SK-N-SH (cell line): ENCODE measurements around the gene COMMD6. TPM values are rescaled to one million over a fixed set of nuclear protein-coding genes. Genes with fewer than 3 reads are reported as not detected.

ENCODE experiments used
- CTCF ChIA-PET: fragments of 300-600, 350-600 bp; formaldehyde crosslinking; extraction: SDS; loops from one replicate; lab custom pipeline; 2021; lab: Yijun Ruan, JAX
- POLR2A ChIA-PET: fragments of 350-600 bp; sonication (Branson Sonifier 250); formaldehyde crosslinking; extraction: SDS; loops from one replicate; lab custom pipeline; 2020; ENCODE audit warnings: antibody characterized with exemption, inconsistent platforms; lab: Yijun Ruan, JAX
- DNase-seq: peaks from one replicate; pipeline ENCODE4 v3.0.0; 2012
- H2AFZ ChIP-seq: fragments of 200-600 bp; sonication (generic); 2 replicates; pipeline ENCODE4 v1.8.1; 2016; ENCODE audit warnings: antibody characterized with exemption, mild to moderate bottlenecking, low read depth
- H3F3A ChIP-seq: fragments of 200-600 bp; sonication (generic); replicated peaks from 2 replicates; pipeline ENCODE3; 2016; ENCODE audit warnings: antibody characterized with exemption, mild to moderate bottlenecking; ENCODE audit not compliant: insufficient read depth
- H3K27ac ChIP-seq, 2 experiments: fragments of 200-500 bp in 1 of 2; fragments of 200-600 bp in 1 of 2; sonication (Bioruptor generic) in 1 of 2; sonication (generic), shearing (Covaris generic) in 1 of 2; 2 replicates each; pipeline versions ENCODE4 v1.5.1 to v1.6.1; 2014 to 2016; ENCODE audit warnings: low read depth in 2 of 2, inconsistent platforms in 1 of 2, low read length in 1 of 2, mild to moderate bottlenecking in 1 of 2, mixed read lengths in 1 of 2
- H3K27me3 ChIP-seq: fragments of 200-600 bp; sonication (generic), shearing (Covaris generic); 2 replicates; pipeline ENCODE4 v1.6.1; 2016; ENCODE audit warnings: mixed run types; ENCODE audit not compliant: insufficient read depth
- H3K36me3 ChIP-seq, 2 experiments: fragments of 200-500 bp in 1 of 2; fragments of 200-600 bp in 1 of 2; sonication (Bioruptor generic) in 1 of 2; sonication (generic) in 1 of 2; replicated peaks in 1 of 2; 2 replicates each; pipeline versions ENCODE3 to v1.5.1; 2014 to 2016; ENCODE audit warnings: low read length in 1 of 2, mild to moderate bottlenecking in 1 of 2; ENCODE audit not compliant: insufficient read depth in 2 of 2, control insufficient read depth in 1 of 2
- H3K4me1 ChIP-seq, 2 experiments: fragments of 200-500 bp in 1 of 2; fragments of 200-600 bp in 1 of 2; sonication (Bioruptor generic) in 1 of 2; sonication (generic), shearing (Covaris generic) in 1 of 2; 2 replicates each; pipeline versions ENCODE4 v1.5.1 to v1.6.1; 2014 to 2016; ENCODE audit warnings: low read depth in 1 of 2, low read length in 1 of 2, mixed run types in 1 of 2; ENCODE audit not compliant: insufficient read depth in 2 of 2, control insufficient read depth in 1 of 2
- H3K4me2 ChIP-seq: fragments of 200-600 bp; sonication (generic), shearing (Covaris generic); 2 replicates; pipeline ENCODE4 v1.6.1; 2017; ENCODE audit warnings: mixed run types
- H3K4me3 ChIP-seq, 2 experiments: fragments of 200-500 bp in 1 of 2; fragments of 200-600 bp in 1 of 2; sonication (Bioruptor generic) in 1 of 2; sonication (generic), shearing (Covaris generic) in 1 of 2; 2 replicates each; pipeline versions ENCODE4 v1.5.1 to v1.8.1; 2014 to 2016; ENCODE audit warnings: low read depth in 2 of 2, inconsistent platforms in 1 of 2, low read length in 1 of 2, mild to moderate bottlenecking in 1 of 2, mixed read lengths in 1 of 2, moderate library complexity in 1 of 2
- H3K79me2 ChIP-seq: fragments of 200-600 bp; sonication (generic); 2 replicates; pipeline ENCODE4 v1.8.1; 2017; ENCODE audit warnings: mild to moderate bottlenecking; ENCODE audit not compliant: insufficient read depth
- H3K9ac ChIP-seq: fragments of 200-600 bp; sonication (generic); 2 replicates; pipeline ENCODE4 v1.6.1; 2017; ENCODE audit warnings: mixed run types
- H3K9me2 ChIP-seq: fragments of 200-600 bp; sonication (generic); 2 replicates; pipeline ENCODE4 v1.6.1; 2017; ENCODE audit warnings: mixed run types
- H3K9me3 ChIP-seq: fragments of 200-600 bp; sonication (generic); 2 replicates; pipeline ENCODE4 v1.6.1; 2017; ENCODE audit warnings: mixed run types, mild to moderate bottlenecking, moderate library complexity
- H4K20me1 ChIP-seq: fragments of 200-600 bp; sonication (generic); 2 replicates; pipeline ENCODE4 v1.6.1; 2017; ENCODE audit warnings: mild to moderate bottlenecking, mixed run types; ENCODE audit not compliant: insufficient read depth
- EP300 ChIP-seq, 2 experiments: IDR thresholded peaks; 2 replicates each; pipeline versions ENCODE4 v1.4.0 to v1.6.1; 2012; ENCODE audit warnings: borderline replicate concordance in 1 of 2, low read depth in 1 of 2, low read length in 1 of 2
- EZH2phosphoT487 ChIP-seq: fragments of 200-600 bp; sonication (generic); IDR thresholded peaks from 2 replicates; pipeline ENCODE4 v1.6.1; 2017; ENCODE audit warnings: low read depth, mixed run types, mild to moderate bottlenecking, antibody characterized with exemption, moderate library complexity, borderline replicate concordance
- FOSL2 ChIP-seq: IDR thresholded peaks from 2 replicates; pipeline ENCODE4 v1.4.0; 2012; ENCODE audit warnings: low read depth, mild to moderate bottlenecking, moderate library complexity, borderline replicate concordance
- FOXJ3 ChIP-seq: sonication (generic); formaldehyde crosslinking; IDR thresholded peaks from 2 replicates; pipeline ENCODE4 v1.5.1; 2020; ENCODE audit warnings: mild to moderate bottlenecking, missing genetic modification reagents
- IRF3 ChIP-seq: fragments of 150-350 bp; IDR thresholded peaks from 2 replicates; pipeline ENCODE4 v1.6.1; 2016; ENCODE audit warnings: mild to moderate bottlenecking, low read depth, low read length
- NRF1 ChIP-seq: IDR thresholded peaks from 2 replicates; pipeline ENCODE4 v1.6.1; 2012; ENCODE audit warnings: low read depth, mild to moderate bottlenecking, low read length
- POLR2AphosphoS5 ChIP-seq: IDR thresholded peaks from 2 replicates; pipeline ENCODE4 v1.6.1; 2012; ENCODE audit warnings: low read depth, low read length
- RCOR1 ChIP-seq: fragments of 150-350 bp; IDR thresholded peaks from 2 replicates; pipeline ENCODE4 v1.6.1; 2017; ENCODE audit warnings: antibody characterized with exemption, low read length
- TCF12 ChIP-seq: IDR thresholded peaks from 2 replicates; pipeline ENCODE4 v1.4.0; 2012
- YY1 ChIP-seq: IDR thresholded peaks from 2 replicates; pipeline ENCODE4 v1.4.0; 2012; ENCODE audit warnings: low read depth, mild to moderate bottlenecking
- WGBS: methylation state at CpG from one replicate; pipeline ENCODE4 v1.1.6; 2017; ENCODE audit warnings: low lambda C conversion rate; 5-methylcytosine and 5-hydroxymethylcytosine counted together
- polyA plus RNA-seq, 3 experiments: library from polyadenylated mRNA; depleted of rRNA; stranded (reverse); fragments of >200 nt; gene quantifications; 2 replicates each; pipeline ENCODE4 v1.2.3, GENCODE V29; 2012
- TF ChIP-seq, protein P1 (sequence below): IDR thresholded peaks from 2 replicates; pipeline ENCODE4 v1.4.0; 2012; ENCODE audit warnings: low read depth, borderline replicate concordance
- TF ChIP-seq, protein P2 (sequence below): IDR thresholded peaks from 2 replicates; pipeline ENCODE4 v1.4.0; 2012; ENCODE audit warnings: low read depth, borderline replicate concordance
- TF ChIP-seq, protein P3 (sequence below): IDR thresholded peaks from 2 replicates; pipeline ENCODE4 v1.6.1; 2012; ENCODE audit warnings: mild to moderate bottlenecking, low read depth, low read length, moderate library complexity

The COMMD6 gene
- polyA plus RNA-seq, 1 of the 3 experiments (the other 2 are of a cell fraction) = 76.9 TPM

- 95% methylated on average over 5 of the region's 5 CpGs for WGBS
Measured at GRCh38 chr13:75492389-75492788, 45.3 kb downstream of the COMMD6 start.

DNA sequence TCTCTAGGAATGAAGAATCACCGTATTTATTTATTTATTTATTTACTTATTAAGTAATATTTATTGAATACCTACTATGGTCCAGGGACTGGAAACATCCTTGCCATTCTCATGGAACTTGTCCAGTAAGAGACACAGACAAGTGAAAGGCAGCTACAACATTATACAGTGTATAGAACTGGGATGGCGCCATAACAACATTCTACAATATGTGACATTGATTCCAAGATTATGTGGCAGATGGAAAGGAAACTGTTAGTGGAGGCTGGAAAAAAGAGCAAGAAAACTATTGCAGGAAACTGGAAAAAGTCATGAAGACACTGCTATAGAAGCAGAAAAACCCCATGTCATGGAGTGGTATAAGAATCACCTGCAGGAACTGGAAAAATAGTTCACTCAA is 46.3 kb downstream of the COMMD6 start:
- Histone ChIP-seq H3F3A (peaks cover 15% of the 10 kb centered on the region), H3K27me3 (no peaks in the 10 kb centered on the region), H3K27ac (no peak overlapping the region), H3K4me2 (no peak overlapping the region), H3K36me3 (no peaks in the 10 kb centered on the region), H4K20me1 (no peaks in the 10 kb centered on the region), H2AFZ (no peak overlapping the region), H3K4me3 (no peak overlapping the region), H3K9me2 (no peaks in the 10 kb centered on the region), H3K4me1 (no peaks in the 10 kb centered on the region; a peak in 1 of 4 replicates), H3K9ac (no peak overlapping the region), H3K9me3 (no peaks in the 10 kb centered on the region), H3K79me2 (no peaks in the 10 kb centered on the region)
- 84% methylated on average over 2 of the region's 2 CpGs for WGBS
- ChIA-PET POLR2A (no interaction called here), CTCF (interaction anchor here (0.8 to 3.4 kb wide), 2 partner anchors 9 to 19 kb away, joined by 3 to 21 read pairs; partner anchors contain the start of gene TBC1D4)
- DNase-seq = no peak
- TF ChIP-seq EZH2phosphoT487 (no peak), IRF3 (no peak), POLR2AphosphoS5 (no peak), TCF12 (no peak), YY1 (no peak), EP300 (IDR thresholded peaks at IDR 0.05; ENCODE audit: borderline replicate concordance in 1 of 2, low read depth in 1 of 2, low read length in 1 of 2) (no peak), NRF1 (no peak), RCOR1 (no peak), FOXJ3 (CRISPR knock-in tag) (no peak)
- TF ChIP-seq, protein P1, sequence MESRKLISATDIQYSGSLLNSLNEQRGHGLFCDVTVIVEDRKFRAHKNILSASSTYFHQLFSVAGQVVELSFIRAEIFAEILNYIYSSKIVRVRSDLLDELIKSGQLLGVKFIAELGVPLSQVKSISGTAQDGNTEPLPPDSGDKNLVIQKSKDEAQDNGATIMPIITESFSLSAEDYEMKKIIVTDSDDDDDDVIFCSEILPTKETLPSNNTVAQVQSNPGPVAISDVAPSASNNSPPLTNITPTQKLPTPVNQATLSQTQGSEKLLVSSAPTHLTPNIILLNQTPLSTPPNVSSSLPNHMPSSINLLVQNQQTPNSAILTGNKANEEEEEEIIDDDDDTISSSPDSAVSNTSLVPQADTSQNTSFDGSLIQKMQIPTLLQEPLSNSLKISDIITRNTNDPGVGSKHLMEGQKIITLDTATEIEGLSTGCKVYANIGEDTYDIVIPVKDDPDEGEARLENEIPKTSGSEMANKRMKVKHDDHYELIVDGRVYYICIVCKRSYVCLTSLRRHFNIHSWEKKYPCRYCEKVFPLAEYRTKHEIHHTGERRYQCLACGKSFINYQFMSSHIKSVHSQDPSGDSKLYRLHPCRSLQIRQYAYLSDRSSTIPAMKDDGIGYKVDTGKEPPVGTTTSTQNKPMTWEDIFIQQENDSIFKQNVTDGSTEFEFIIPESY = no peak
- TF ChIP-seq, protein P2, sequence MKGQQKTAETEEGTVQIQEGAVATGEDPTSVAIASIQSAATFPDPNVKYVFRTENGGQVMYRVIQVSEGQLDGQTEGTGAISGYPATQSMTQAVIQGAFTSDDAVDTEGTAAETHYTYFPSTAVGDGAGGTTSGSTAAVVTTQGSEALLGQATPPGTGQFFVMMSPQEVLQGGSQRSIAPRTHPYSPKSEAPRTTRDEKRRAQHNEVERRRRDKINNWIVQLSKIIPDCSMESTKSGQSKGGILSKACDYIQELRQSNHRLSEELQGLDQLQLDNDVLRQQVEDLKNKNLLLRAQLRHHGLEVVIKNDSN = no peak

More at GRCh38 chr13:75492389-75492788, 45.3 kb downstream of the COMMD6 start:
- Histone ChIP-seq H3K9ac (no peak overlapping the region), H3F3A (peaks cover 15% of the 10 kb centered on the region), H3K9me2 (no peaks in the 10 kb centered on the region), H3K79me2 (no peaks in the 10 kb centered on the region), H3K4me1 (no peaks in the 10 kb centered on the region; a peak in 1 of 4 replicates), H3K27me3 (no peaks in the 10 kb centered on the region), H3K4me2 (no peak overlapping the region), H3K27ac (no peak overlapping the region), H3K9me3 (no peaks in the 10 kb centered on the region), H2AFZ (no peak overlapping the region), H3K4me3 (no peak overlapping the region), H3K36me3 (no peaks in the 10 kb centered on the region)
- DNase-seq = no peak
- ChIA-PET POLR2A (no interaction called here), CTCF (interaction anchor here (1.2 to 3.4 kb wide), 2 partner anchors 10 to 119 kb away, joined by 3 to 21 read pairs; partner anchors contain the start of gene TBC1D4)
- TF ChIP-seq, protein P2 = peak; percentile 85
- TF ChIP-seq FOSL2 = peak; percentile 44; the same call in 1 of the 2 replicates
- no peak for TF ChIP-seq RCOR1
- TF ChIP-seq, protein P3, sequence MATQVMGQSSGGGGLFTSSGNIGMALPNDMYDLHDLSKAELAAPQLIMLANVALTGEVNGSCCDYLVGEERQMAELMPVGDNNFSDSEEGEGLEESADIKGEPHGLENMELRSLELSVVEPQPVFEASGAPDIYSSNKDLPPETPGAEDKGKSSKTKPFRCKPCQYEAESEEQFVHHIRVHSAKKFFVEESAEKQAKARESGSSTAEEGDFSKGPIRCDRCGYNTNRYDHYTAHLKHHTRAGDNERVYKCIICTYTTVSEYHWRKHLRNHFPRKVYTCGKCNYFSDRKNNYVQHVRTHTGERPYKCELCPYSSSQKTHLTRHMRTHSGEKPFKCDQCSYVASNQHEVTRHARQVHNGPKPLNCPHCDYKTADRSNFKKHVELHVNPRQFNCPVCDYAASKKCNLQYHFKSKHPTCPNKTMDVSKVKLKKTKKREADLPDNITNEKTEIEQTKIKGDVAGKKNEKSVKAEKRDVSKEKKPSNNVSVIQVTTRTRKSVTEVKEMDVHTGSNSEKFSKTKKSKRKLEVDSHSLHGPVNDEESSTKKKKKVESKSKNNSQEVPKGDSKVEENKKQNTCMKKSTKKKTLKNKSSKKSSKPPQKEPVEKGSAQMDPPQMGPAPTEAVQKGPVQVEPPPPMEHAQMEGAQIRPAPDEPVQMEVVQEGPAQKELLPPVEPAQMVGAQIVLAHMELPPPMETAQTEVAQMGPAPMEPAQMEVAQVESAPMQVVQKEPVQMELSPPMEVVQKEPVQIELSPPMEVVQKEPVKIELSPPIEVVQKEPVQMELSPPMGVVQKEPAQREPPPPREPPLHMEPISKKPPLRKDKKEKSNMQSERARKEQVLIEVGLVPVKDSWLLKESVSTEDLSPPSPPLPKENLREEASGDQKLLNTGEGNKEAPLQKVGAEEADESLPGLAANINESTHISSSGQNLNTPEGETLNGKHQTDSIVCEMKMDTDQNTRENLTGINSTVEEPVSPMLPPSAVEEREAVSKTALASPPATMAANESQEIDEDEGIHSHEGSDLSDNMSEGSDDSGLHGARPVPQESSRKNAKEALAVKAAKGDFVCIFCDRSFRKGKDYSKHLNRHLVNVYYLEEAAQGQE = no peak
- TF ChIP-seq, all 33 proteins: peak for 2
- H4K20me1 ChIP-seq = no peaks in the 10 kb centered on the region
